Esophagus squamous epithelium (tissue), 5 donors: ENCODE data around the gene IPO11. TPM values are rescaled to one million over a fixed set of nuclear protein-coding genes. Genes with fewer than 3 reads are reported as not detected.

Experiments
- DNase-seq: peaks from one replicate; lab custom pipeline; 2025; lab: John Stamatoyannopoulos, UW
- H3K27ac ChIP-seq, 4 donors: fragments of 200-600 bp; sonication (generic); one replicate each; pipeline ENCODE4 v1.5.1; 2016 to 2019; ENCODE audit warnings: mild to moderate bottlenecking in 1 of 4
- H3K27me3 ChIP-seq, 4 donors: fragments of 200-600 bp; sonication (generic); 1 replicate in 3 of 4; 2 replicates in 1 of 4; pipeline versions ENCODE4 v1.5.1 to v1.6.0; 2017 to 2021; ENCODE audit warnings: antibody characterized with exemption in 1 of 4
- H3K36me3 ChIP-seq, 3 donors: fragments of 200-600 bp; sonication (generic); one replicate each; pipeline ENCODE4 v1.5.1; 2016 to 2019
- H3K4me1 ChIP-seq, 3 donors: fragments of 200-600 bp; sonication (generic); one replicate each; pipeline ENCODE4 v1.5.1; 2017 to 2019
- H3K4me3 ChIP-seq, 4 donors: fragments of 200-600 bp; sonication (generic); 1 replicate in 3 of 4; 2 replicates in 1 of 4; pipeline ENCODE4 v1.5.1; 2016 to 2019; ENCODE audit warnings: mild to moderate bottlenecking in 2 of 4, moderate library complexity in 1 of 4
- H3K9me3 ChIP-seq, 3 donors: fragments of 200-600 bp; sonication (generic); one replicate each; pipeline ENCODE4 v1.5.1; 2016 to 2019
- POLR2A ChIP-seq, 4 donors: fragments of 450-650 bp; IDR thresholded peaks; one replicate each; pipeline ENCODE4 v1.6.1; 2017; ENCODE audit warnings: antibody characterized with exemption in 4 of 4, mild to moderate bottlenecking in 4 of 4, moderate library complexity in 3 of 4
- WGBS, 2 donors: methylation state at CpG; one replicate each; pipeline ENCODE4 v1.1.5; 2018; 5-methylcytosine and 5-hydroxymethylcytosine counted together
- intact Hi-C: fragments of 100-400 bp; cut with DNase I; formaldehyde crosslinking; loops from one replicate; pipeline ENCODE4 v1.15.0; 2022
- total RNA-seq, 4 donors: library from RNA; depleted of rRNA; stranded (reverse); fragments of >200 nt; gene quantifications; one replicate each; pipeline ENCODE4 v1.1.0, GENCODE V29; 2016
- TF ChIP-seq, protein P1 (sequence below), 6 experiments: fragments of 450-650 bp in 4 of 6; fragments of 200-600 bp in 2 of 6; sonication (generic) in 2 of 6; IDR thresholded peaks; one replicate each; pipeline ENCODE4 v1.5.1; 2016 to 2019; ENCODE audit warnings: antibody characterized with exemption in 6 of 6, mild to moderate bottlenecking in 4 of 6, moderate library complexity in 4 of 6
- donor health status: DM: yes; HTN: yes; CAD: no.

IPO11 gene
- total RNA-seq, 4 donors from 2014 or later: 8.8 to 29.0 (median 20.3) TPM

- Histone ChIP-seq H3K27me3 (no peaks in the 10 kb centered on the region), H3K27ac (no peak overlapping the region), H3K4me1 (no peaks in the 10 kb centered on the region), H3K9me3 (no peaks in the 10 kb centered on the region), H3K4me3 (no peak overlapping the region), H3K36me3 (peaks cover 0 to 92% (median 0%) of the 10 kb centered on the region in 3 donors)
- 97 to 100% methylated on average over 1 of the region's 1 CpG for WGBS, 2 donors
- no peak for TF ChIP-seq POLR2A (IDR thresholded peaks at IDR 0.05)
- TF ChIP-seq, protein P1, sequence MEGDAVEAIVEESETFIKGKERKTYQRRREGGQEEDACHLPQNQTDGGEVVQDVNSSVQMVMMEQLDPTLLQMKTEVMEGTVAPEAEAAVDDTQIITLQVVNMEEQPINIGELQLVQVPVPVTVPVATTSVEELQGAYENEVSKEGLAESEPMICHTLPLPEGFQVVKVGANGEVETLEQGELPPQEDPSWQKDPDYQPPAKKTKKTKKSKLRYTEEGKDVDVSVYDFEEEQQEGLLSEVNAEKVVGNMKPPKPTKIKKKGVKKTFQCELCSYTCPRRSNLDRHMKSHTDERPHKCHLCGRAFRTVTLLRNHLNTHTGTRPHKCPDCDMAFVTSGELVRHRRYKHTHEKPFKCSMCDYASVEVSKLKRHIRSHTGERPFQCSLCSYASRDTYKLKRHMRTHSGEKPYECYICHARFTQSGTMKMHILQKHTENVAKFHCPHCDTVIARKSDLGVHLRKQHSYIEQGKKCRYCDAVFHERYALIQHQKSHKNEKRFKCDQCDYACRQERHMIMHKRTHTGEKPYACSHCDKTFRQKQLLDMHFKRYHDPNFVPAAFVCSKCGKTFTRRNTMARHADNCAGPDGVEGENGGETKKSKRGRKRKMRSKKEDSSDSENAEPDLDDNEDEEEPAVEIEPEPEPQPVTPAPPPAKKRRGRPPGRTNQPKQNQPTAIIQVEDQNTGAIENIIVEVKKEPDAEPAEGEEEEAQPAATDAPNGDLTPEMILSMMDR (IDR thresholded peaks at IDR 0.05): no peak
- intact Hi-C loops: no loop called here
- no peak for DNase-seq
Observed at GRCh38 chr5:62494772-62495171, 82.2 kb downstream of the IPO11 start.

- H3K36me3 ChIP-seq: peaks cover 0 to 83% (median 0%) of the 10 kb centered on the region in 3 donors
Observed at GRCh38 chr5:62496876-62497275, 84.3 kb downstream of the IPO11 start.

GRCh38 chr5:62498961-62499360 is 86.4 kb downstream of the IPO11 start:
- intact Hi-C loops: no loop called here
- 92 to 93% methylated on average over 8 of the region's 9 CpGs for WGBS, 2 donors
- Histone ChIP-seq H3K36me3 (peaks cover 0 to 75% (median 0%) of the 10 kb centered on the region in 3 donors), H3K27ac (no peak overlapping the region), H3K9me3 (no peaks in the 10 kb centered on the region), H3K27me3 (no peaks in the 10 kb centered on the region), H3K4me3 (no peak overlapping the region), H3K4me1 (no peaks in the 10 kb centered on the region)
- TF ChIP-seq, protein P1 (IDR thresholded peaks at IDR 0.05): no peak
- no peak for TF ChIP-seq POLR2A (IDR thresholded peaks at IDR 0.05)
- DNase-seq: no peak

More at GRCh38 chr5:62496876-62497275, 84.3 kb downstream of the IPO11 start:
- no peaks in the 10 kb centered on the region for H3K9me3 ChIP-seq
- DNase-seq: no peak
- no peaks in the 10 kb centered on the region for H3K27me3 ChIP-seq
- 94 to 96% methylated on average over 7 of the region's 7 CpGs for WGBS, 2 donors
- H3K4me3 ChIP-seq: no peak overlapping the region
- H3K4me1 ChIP-seq: no peaks in the 10 kb centered on the region
- no peak overlapping the region for H3K27ac ChIP-seq
- intact Hi-C loops: no loop called here
- TF ChIP-seq POLR2A (IDR thresholded peaks at IDR 0.05): no peak
- TF ChIP-seq, protein P1 (IDR thresholded peaks at IDR 0.05): no peak

GRCh38 chr5:62499756-62500155 is 87.2 kb downstream of the IPO11 start:
- H3K36me3 ChIP-seq: peaks cover 0 to 67% (median 0%) of the 10 kb centered on the region in 3 donors
- 90 to 94% methylated on average over 3 of the region's 4 CpGs for WGBS, 2 donors
- TF ChIP-seq POLR2A (IDR thresholded peaks at IDR 0.05): no peak
- TF ChIP-seq, protein P1 (IDR thresholded peaks at IDR 0.05): no peak
- no peak overlapping the region for H3K27ac ChIP-seq
- no peak overlapping the region for H3K4me3 ChIP-seq
- no peaks in the 10 kb centered on the region for H3K9me3 ChIP-seq
- no peaks in the 10 kb centered on the region for H3K4me1 ChIP-seq
- no peak for DNase-seq
- intact Hi-C loops: no loop called here
- H3K27me3 ChIP-seq: no peaks in the 10 kb centered on the region

DNA sequence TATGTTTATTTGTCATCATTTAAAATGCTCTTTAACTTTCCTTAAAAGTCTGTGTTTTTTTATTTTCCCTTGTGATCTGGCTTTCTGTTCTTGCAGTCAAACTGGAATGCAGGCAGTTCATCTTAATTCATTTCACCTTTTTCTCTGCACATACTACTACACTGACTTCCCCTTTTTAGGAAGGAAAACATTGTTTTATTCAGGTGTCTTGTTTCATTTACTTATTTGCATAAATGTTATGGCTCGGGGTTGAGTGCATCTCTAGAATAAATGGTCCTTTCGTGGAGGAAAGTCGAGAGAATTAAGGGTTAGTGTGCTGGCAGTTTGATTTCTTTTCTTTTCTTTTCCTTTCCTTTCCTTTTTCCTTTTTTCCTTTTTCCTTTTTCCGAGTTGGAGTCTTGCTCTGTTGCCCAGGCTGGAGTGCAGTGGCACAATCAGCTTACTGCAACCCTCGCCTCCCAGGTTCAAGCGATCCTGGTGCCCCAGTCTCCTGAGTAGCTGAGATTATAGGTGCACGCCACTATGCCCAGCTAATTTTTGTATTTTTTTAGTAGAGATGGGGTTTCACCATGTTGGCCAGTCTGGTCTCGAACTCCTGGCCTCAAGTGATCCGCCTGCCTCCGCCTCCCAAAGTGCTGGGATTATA is 90.0 kb downstream of the IPO11 start:
- no peak overlapping the region for H3K27ac ChIP-seq
- H3K27me3 ChIP-seq: no peaks in the 10 kb centered on the region
- H3K4me1 ChIP-seq: no peaks in the 10 kb centered on the region
- 90 to 95% methylated on average over 10 of the region's 10 CpGs for WGBS, 2 donors
- no peaks in the 10 kb centered on the region for H3K9me3 ChIP-seq
- DNase-seq: no peak
- H3K36me3 ChIP-seq: peaks cover 0 to 60% (median 0%) of the 10 kb centered on the region in 3 donors
- no peak overlapping the region for H3K4me3 ChIP-seq
- TF ChIP-seq POLR2A (IDR thresholded peaks at IDR 0.05): no peak
- TF ChIP-seq, protein P1 (IDR thresholded peaks at IDR 0.05): no peak
- intact Hi-C loops: no loop called here
